HG02981 (cell line): ENCODE results near the gene FAM131A.

Experiments used
- ATAC-seq: cut with Tn5 transposase; IDR thresholded peaks from one replicate; pipeline ENCODE4 v1.9.1; 2021; ENCODE audit warnings: mild to moderate bottlenecking, moderate library complexity; ENCODE audit not compliant: unreplicated experiment

Gene FAM131A

GRCh38 chr3:184355261-184356040 lies 18.1 kb downstream of the FAM131A start:
- no peak for ATAC-seq

- no peak for ATAC-seq
Observed at GRCh38 chr3:184357248-184358123, 20.1 kb downstream of the FAM131A start.

- no peak for ATAC-seq
Observed at GRCh38 chr3:184358124-184358767, 20.8 kb downstream of the FAM131A start.

GRCh38 chr3:184358921-184359350 lies 21.5 kb downstream of the FAM131A start:
- no peak for ATAC-seq

GRCh38 chr3:184359610-184360009 lies 22.2 kb downstream of the FAM131A start:
- ATAC-seq, result no peak

- ATAC-seq, result no peak
Observed at GRCh38 chr3:184360070-184360928, 22.9 kb downstream of the FAM131A start.

GRCh38 chr3:184360929-184361531 lies 23.6 kb downstream of the FAM131A start:
- no peak for ATAC-seq

- ATAC-seq, result peak; percentile 35
Observed at GRCh38 chr3:184361532-184361931, 24.1 kb downstream of the FAM131A start, which contains the start of the genes CLCN2 and POLR2H. Gene CLCN2, minus strand, starts transcription at chr3:184361605. Its CDS starts 126 bp downstream, at chr3:184361479. Gene POLR2H, plus strand, starts transcription at chr3:184361710. Its CDS starts 1,783 bp downstream, at chr3:184363493.

- ATAC-seq, result no peak
Observed at GRCh38 chr3:184361932-184362667, 24.7 kb downstream of the FAM131A start.

GRCh38 chr3:184362668-184363546 lies 25.5 kb downstream of the FAM131A start:
- peak; percentile 86 for ATAC-seq

GRCh38 chr3:184366619-184367289 lies 29.4 kb downstream of the FAM131A start:
- ATAC-seq, result no peak

- ATAC-seq, result no peak
Observed at GRCh38 chr3:184368116-184368515, 30.7 kb downstream of the FAM131A start.

GRCh38 chr3:184368586-184369183 lies 31.3 kb downstream of the FAM131A start:
- no peak for ATAC-seq

GRCh38 chr3:184371570-184372018 lies 34.2 kb downstream of the FAM131A start:
- ATAC-seq, result peak; percentile 96

GRCh38 chr3:184372296-184372821 lies 35.0 kb downstream of the FAM131A start:
- no peak for ATAC-seq

GRCh38 chr3:184372911-184373310 lies 35.5 kb downstream of the FAM131A start:
- no peak for ATAC-seq

GRCh38 chr3:184373422-184373821 lies 36.0 kb downstream of the FAM131A start:
- ATAC-seq, result no peak
